ENCODE data around the gene GNAI3.
A peak's percentile ranks its signal among the peaks of the same experiment; 100 is the strongest.

Gene GNAI3

DNA sequence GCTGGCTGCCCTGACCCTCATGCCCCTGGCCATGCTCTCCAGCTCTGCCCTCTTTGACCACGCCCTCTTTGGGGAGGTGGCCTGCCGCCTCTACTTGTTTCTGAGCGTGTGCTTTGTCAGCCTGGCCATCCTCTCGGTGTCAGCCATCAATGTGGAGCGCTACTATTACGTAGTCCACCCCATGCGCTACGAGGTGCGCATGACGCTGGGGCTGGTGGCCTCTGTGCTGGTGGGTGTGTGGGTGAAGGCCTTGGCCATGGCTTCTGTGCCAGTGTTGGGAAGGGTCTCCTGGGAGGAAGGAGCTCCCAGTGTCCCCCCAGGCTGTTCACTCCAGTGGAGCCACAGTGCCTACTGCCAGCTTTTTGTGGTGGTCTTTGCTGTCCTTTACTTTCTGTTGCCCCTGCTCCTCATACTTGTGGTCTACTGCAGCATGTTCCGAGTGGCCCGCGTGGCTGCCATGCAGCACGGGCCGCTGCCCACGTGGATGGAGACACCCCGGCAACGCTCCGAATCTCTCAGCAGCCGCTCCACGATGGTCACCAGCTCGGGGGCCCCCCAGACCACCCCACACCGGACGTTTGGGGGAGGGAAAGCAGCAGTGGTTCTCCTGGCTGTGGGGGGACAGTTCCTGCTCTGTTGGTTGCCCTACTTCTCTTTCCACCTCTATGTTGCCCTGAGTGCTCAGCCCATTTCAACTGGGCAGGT lies 5.0 kb upstream of the GNAI3 start:
- Histone ChIP-seq H3K9me2 (replicated peaks; ENCODE audit: insufficient read depth, low read length) (no peaks in the 10 kb centered on the region), H3K4me2 (ENCODE audit: low read depth, low read length, poor library complexity, severe bottlenecking) (no peak overlapping the region), H3K36me3 (ENCODE audit: low read length) (no peaks in the 10 kb centered on the region), H3K4me3 (ENCODE audit: insufficient read depth, low read length, poor library complexity, severe bottlenecking) (no peak overlapping the region), H2AFZ (ENCODE audit: low read depth, low read length, severe bottlenecking) (no peak overlapping the region), H4K20me1 (ENCODE audit: low read depth, low read length) (no peaks in the 10 kb centered on the region), H3K9me3 (ENCODE audit: insufficient read depth, low read length) (no peaks in the 10 kb centered on the region), H3K9ac (ENCODE audit: low read length) (no peak overlapping the region), H3F3A (ENCODE audit: insufficient read depth) (peaks cover 7% of the 10 kb centered on the region; the same call in 1 of the 2 replicates), H3K79me2 (ENCODE audit: insufficient read depth, low read length) (peaks cover 3% of the 10 kb centered on the region; the same call in 1 of the 2 replicates), H3K27ac (ENCODE audit: low read depth, low read length) (no peak overlapping the region), H3K27me3 (ENCODE audit: low read length) (no peaks in the 10 kb centered on the region)
- no peak for TF ChIP-seq EZH2phosphoT487 (conservative IDR thresholded peaks at IDR 0.05; ENCODE audit: low read length)
- TF ChIP-seq, protein P1, sequence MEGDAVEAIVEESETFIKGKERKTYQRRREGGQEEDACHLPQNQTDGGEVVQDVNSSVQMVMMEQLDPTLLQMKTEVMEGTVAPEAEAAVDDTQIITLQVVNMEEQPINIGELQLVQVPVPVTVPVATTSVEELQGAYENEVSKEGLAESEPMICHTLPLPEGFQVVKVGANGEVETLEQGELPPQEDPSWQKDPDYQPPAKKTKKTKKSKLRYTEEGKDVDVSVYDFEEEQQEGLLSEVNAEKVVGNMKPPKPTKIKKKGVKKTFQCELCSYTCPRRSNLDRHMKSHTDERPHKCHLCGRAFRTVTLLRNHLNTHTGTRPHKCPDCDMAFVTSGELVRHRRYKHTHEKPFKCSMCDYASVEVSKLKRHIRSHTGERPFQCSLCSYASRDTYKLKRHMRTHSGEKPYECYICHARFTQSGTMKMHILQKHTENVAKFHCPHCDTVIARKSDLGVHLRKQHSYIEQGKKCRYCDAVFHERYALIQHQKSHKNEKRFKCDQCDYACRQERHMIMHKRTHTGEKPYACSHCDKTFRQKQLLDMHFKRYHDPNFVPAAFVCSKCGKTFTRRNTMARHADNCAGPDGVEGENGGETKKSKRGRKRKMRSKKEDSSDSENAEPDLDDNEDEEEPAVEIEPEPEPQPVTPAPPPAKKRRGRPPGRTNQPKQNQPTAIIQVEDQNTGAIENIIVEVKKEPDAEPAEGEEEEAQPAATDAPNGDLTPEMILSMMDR (IDR thresholded peaks at IDR 0.05; ENCODE audit: insufficient read depth, low read length, poor library complexity, severe bottlenecking): no peak

- Histone ChIP-seq H3K9ac (ENCODE audit: low read length) (no peak overlapping the region), H3F3A (ENCODE audit: insufficient read depth) (peaks cover 7% of the 10 kb centered on the region; the same call in 1 of the 2 replicates), H3K79me2 (ENCODE audit: insufficient read depth, low read length) (peaks cover 11% of the 10 kb centered on the region), H3K9me2 (replicated peaks; ENCODE audit: insufficient read depth, low read length) (no peaks in the 10 kb centered on the region), H4K20me1 (ENCODE audit: low read depth, low read length) (no peaks in the 10 kb centered on the region), H2AFZ (ENCODE audit: low read depth, low read length, severe bottlenecking) (no peak overlapping the region), H3K36me3 (ENCODE audit: low read length) (no peaks in the 10 kb centered on the region), H3K4me3 (ENCODE audit: insufficient read depth, low read length, poor library complexity, severe bottlenecking) (no peak overlapping the region), H3K27me3 (ENCODE audit: low read length) (no peaks in the 10 kb centered on the region), H3K9me3 (ENCODE audit: insufficient read depth, low read length) (no peaks in the 10 kb centered on the region), H3K27ac (ENCODE audit: low read depth, low read length) (no peak overlapping the region), H3K4me2 (ENCODE audit: low read depth, low read length, poor library complexity, severe bottlenecking) (no peak overlapping the region)
- TF ChIP-seq EZH2phosphoT487 (conservative IDR thresholded peaks at IDR 0.05; ENCODE audit: low read length): no peak
- TF ChIP-seq, protein P1 (IDR thresholded peaks at IDR 0.05; ENCODE audit: insufficient read depth, low read length, poor library complexity, severe bottlenecking): no peak
Measured at GRCh38 chr1:109543988-109544735, 4.3 kb upstream of the GNAI3 start.

DNA sequence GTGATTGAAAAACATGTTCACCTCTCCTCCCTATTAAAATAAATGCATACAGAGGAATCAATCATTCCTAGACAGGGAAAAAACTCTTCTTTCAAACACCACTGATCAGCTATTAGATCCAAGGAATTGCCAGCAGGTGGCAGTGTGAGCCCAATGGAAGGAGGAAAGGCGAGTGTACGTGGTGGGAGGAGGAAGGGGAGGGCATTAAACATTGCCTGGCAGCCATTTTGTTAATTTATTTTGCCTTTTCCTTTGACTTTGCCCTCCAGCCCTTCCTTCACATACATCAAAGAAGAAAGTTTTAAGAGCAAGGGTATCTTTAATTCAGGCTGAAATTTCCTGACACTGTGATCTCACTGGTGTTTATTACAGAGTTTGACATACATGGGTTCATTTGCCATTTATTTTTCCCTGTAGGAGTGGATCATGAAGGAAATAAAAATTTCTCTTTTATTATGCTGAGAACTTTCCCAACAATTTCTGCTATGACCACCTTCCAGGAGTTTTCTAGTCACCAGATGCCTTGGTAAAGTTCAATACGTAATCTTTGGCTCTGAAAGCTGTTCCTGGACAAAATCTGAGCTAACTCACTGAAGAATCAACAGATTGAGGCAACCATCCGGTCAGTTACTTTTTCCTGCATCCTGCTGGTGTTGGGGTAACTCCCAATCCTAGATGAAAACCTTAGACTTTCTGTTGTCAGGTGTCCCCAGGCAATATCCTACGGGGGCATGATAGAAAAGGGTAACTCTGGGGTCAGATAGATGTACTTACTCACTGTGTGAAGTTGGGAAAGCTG lies 1.9 kb upstream of the GNAI3 start:
- peak overlapping the region; percentile 94 for H3K4me3 ChIP-seq (ENCODE audit: insufficient read depth, low read length, poor library complexity, severe bottlenecking)
- TF ChIP-seq, protein P1 (IDR thresholded peaks at IDR 0.05; ENCODE audit: insufficient read depth, low read length, poor library complexity, severe bottlenecking): peak; percentile 88
- no peak for TF ChIP-seq EZH2phosphoT487 (conservative IDR thresholded peaks at IDR 0.05; ENCODE audit: low read length)

More for the DNA sequence above, 1.9 kb upstream of the GNAI3 start:
- peaks cover 7% of the 10 kb centered on the region; the same call in 1 of the 2 replicates for H3F3A ChIP-seq (ENCODE audit: insufficient read depth)
- H3K9me2 ChIP-seq (replicated peaks; ENCODE audit: insufficient read depth, low read length): no peaks in the 10 kb centered on the region
- H2AFZ ChIP-seq (ENCODE audit: low read depth, low read length, severe bottlenecking): peak overlapping the region; percentile 81
- H3K27me3 ChIP-seq (ENCODE audit: low read length): no peaks in the 10 kb centered on the region
- peaks cover 13% of the 10 kb centered on the region; the same call in 1 of the 2 replicates for H4K20me1 ChIP-seq (ENCODE audit: low read depth, low read length)
- peak overlapping the region; percentile 88 for H3K4me2 ChIP-seq (ENCODE audit: low read depth, low read length, poor library complexity, severe bottlenecking)
- H3K79me2 ChIP-seq (ENCODE audit: insufficient read depth, low read length): peaks cover 34% of the 10 kb centered on the region
- H3K9ac ChIP-seq (ENCODE audit: low read length): peak overlapping the region; percentile 94
- peak overlapping the region; percentile 81 for H3K27ac ChIP-seq (ENCODE audit: low read depth, low read length)
- H3K9me3 ChIP-seq (ENCODE audit: insufficient read depth, low read length): no peaks in the 10 kb centered on the region
- H3K36me3 ChIP-seq (ENCODE audit: low read length): no peaks in the 10 kb centered on the region

All from SU-DHL-6 (cell line).